ENCODE measurements around the gene HDGFL3. TPM values are rescaled to one million over a fixed set of nuclear protein-coding genes. Genes with fewer than 3 reads are reported as not detected.
A peak's percentile ranks its signal among the peaks of the same experiment; 100 is the strongest.

HDGFL3 gene
- total and polyA plus RNA-seq, 2 donors (not counting 3 experiments of a cell fraction or from before 2014, with no cell fraction given): 20.2 to 155 TPM

GRCh38 chr15:83205725-83206324 is 1.8 kb downstream of the HDGFL3 start:
- ChIA-PET POLR2A (interaction anchor here (0.6 to 1.8 kb wide), 4 partner anchors 41 to 664 kb away, joined by 3 to 5 read pairs (median 4); no protein-coding TSS in a partner anchor), CTCF (interaction anchor here (0.6 to 2.6 kb wide), 10 partner anchors 9 to 195 kb away, joined by 3 to 14 read pairs (median 3); partner anchors contain the start of gene C15orf40)
- Histone ChIP-seq H3K4me3 (replicated peaks in 1 of 3; ENCODE audit: insufficient read depth in 1 of 3, low read depth in 1 of 3, low read length in 3 of 3) (peak overlapping the region; percentile 91 to 95 (median 93)), H3K9ac (replicated peaks; ENCODE audit: extremely low read depth, insufficient read depth, low read length) (peak overlapping the region; percentile 96), H3K27me3 (ENCODE audit: control insufficient read depth in 2 of 2, insufficient read depth in 2 of 2, low read length in 2 of 2) (no peaks in the 10 kb centered on the region), H3K4me1 (ENCODE audit: control insufficient read depth, extremely low read depth, insufficient read depth, low read length) (peaks cover 39% of the 10 kb centered on the region), H3K27ac (ENCODE audit: insufficient read depth, low read depth, low read length) (peak overlapping the region; percentile 95), H4K20me1 (replicated peaks; ENCODE audit: control insufficient read depth, extremely low read depth, insufficient read depth, low read length) (peaks cover 8% of the 10 kb centered on the region), H3K4me2 (ENCODE audit: insufficient read depth, low read length) (peak overlapping the region; percentile 97), H3K9me1 (replicated peaks; ENCODE audit: control insufficient read depth, extremely low read depth, insufficient read depth, low read length) (no peaks in the 10 kb centered on the region), H2AFZ (ENCODE audit: low read depth, low read length) (no peak overlapping the region), H3K36me3 (ENCODE audit: control insufficient read depth in 2 of 2, extremely low read depth in 1 of 2, insufficient read depth in 2 of 2, low read length in 2 of 2) (no peaks in the 10 kb centered on the region), H3K9me3 (replicated peaks; ENCODE audit: control insufficient read depth, insufficient read depth, low read length) (no peaks in the 10 kb centered on the region), H3K79me2 (ENCODE audit: control insufficient read depth, insufficient read depth, low read length) (peaks cover 63% of the 10 kb centered on the region)
- TF ChIP-seq, protein P1, sequence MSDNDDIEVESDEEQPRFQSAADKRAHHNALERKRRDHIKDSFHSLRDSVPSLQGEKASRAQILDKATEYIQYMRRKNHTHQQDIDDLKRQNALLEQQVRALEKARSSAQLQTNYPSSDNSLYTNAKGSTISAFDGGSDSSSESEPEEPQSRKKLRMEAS (IDR thresholded peaks at IDR 0.05; ENCODE audit: insufficient read depth, insufficient read length): no peak
- TF ChIP-seq POLR2AphosphoS5 (IDR thresholded peaks at IDR 0.05; ENCODE audit: insufficient read depth, low read depth, low read length) (peak; percentile 43), MYC (IDR thresholded peaks at IDR 0.05; ENCODE audit: low read depth, low read length) (no peak), FOS (IDR thresholded peaks at IDR 0.05; ENCODE audit: borderline replicate concordance, insufficient read depth, low read length) (peak; percentile 31), POLR2A (IDR thresholded peaks at IDR 0.05; ENCODE audit: low read depth, low read length) (peak; percentile 48), JUN (IDR thresholded peaks at IDR 0.05; ENCODE audit: borderline replicate concordance, insufficient read depth, insufficient read length, low read depth) (peak; percentile 27), GATA2 (IDR thresholded peaks at IDR 0.05; ENCODE audit: insufficient read depth, insufficient read length, low read depth, low read length) (peak; percentile 94), EZH2 (IDR thresholded peaks at IDR 0.05; ENCODE audit: borderline replicate concordance, low read depth, low read length, severe bottlenecking) (no peak)
- TF ChIP-seq, protein P2, sequence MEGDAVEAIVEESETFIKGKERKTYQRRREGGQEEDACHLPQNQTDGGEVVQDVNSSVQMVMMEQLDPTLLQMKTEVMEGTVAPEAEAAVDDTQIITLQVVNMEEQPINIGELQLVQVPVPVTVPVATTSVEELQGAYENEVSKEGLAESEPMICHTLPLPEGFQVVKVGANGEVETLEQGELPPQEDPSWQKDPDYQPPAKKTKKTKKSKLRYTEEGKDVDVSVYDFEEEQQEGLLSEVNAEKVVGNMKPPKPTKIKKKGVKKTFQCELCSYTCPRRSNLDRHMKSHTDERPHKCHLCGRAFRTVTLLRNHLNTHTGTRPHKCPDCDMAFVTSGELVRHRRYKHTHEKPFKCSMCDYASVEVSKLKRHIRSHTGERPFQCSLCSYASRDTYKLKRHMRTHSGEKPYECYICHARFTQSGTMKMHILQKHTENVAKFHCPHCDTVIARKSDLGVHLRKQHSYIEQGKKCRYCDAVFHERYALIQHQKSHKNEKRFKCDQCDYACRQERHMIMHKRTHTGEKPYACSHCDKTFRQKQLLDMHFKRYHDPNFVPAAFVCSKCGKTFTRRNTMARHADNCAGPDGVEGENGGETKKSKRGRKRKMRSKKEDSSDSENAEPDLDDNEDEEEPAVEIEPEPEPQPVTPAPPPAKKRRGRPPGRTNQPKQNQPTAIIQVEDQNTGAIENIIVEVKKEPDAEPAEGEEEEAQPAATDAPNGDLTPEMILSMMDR (IDR thresholded peaks at IDR 0.05; ENCODE audit: extremely low read depth in 1 of 2, insufficient read depth in 1 of 2, low read depth in 1 of 2, low read length in 2 of 2): no peak
- intact Hi-C loops (cut with micrococcal nuclease) (loop anchor here (1.0 to 5.0 kb wide), 12 partner anchors 9 to 1159 kb away; partner anchors contain the start of genes BTBD1, C15orf40, MEX3B and RPS17), dilution Hi-C loops (cut with MboI; ENCODE audit: extremely low pct_ligation_motif_present, low sequenced_read_pairs) (no loop called here)
- DNase-seq (ENCODE audit: low read depth, low spot score): peak; percentile 97
- peak; percentile 92 for FAIRE-seq
- BruUV-seq (replicated peaks): TSS peak; percentile 33

Measured in endothelial cell of umbilical vein (primary cell).